Mucosa of gallbladder (tissue), 1 donor: ENCODE results near the gene GXYLT1. TPM values are rescaled to one million over a fixed set of nuclear protein-coding genes. Genes with fewer than 3 reads are reported as not detected.
"Not testable (repeated sequence)": the region's sequence is repeated elsewhere in the genome, so short reads cannot be mapped to it uniquely, and the experiment has no call there.

ENCODE experiments used
- DNase-seq: peaks from one replicate; pipeline ENCODE4 v3.0.0-alpha.2; 2020; ENCODE audit warnings: low spot score
- total RNA-seq: library from RNA; stranded (reverse); gene quantifications from one replicate; pipeline ENCODE4 v1.2.1, GENCODE V29; 2021
- donor health status: DM: no; HTN: no; CAD: no.

The GXYLT1 gene
- total RNA-seq, 1 donor from 2014 or later = 9.6 TPM

- no peak for DNase-seq
Measured at GRCh38 chr12:42145197-42145549, 499 bp upstream of the GXYLT1 start.

GRCh38 chr12:42144158-42144407 is 591 bp downstream of the GXYLT1 start:
- no peak for DNase-seq

- DNase-seq = no peak
Measured at GRCh38 chr12:42143452-42144157, 1.1 kb downstream of the GXYLT1 start.

DNA sequence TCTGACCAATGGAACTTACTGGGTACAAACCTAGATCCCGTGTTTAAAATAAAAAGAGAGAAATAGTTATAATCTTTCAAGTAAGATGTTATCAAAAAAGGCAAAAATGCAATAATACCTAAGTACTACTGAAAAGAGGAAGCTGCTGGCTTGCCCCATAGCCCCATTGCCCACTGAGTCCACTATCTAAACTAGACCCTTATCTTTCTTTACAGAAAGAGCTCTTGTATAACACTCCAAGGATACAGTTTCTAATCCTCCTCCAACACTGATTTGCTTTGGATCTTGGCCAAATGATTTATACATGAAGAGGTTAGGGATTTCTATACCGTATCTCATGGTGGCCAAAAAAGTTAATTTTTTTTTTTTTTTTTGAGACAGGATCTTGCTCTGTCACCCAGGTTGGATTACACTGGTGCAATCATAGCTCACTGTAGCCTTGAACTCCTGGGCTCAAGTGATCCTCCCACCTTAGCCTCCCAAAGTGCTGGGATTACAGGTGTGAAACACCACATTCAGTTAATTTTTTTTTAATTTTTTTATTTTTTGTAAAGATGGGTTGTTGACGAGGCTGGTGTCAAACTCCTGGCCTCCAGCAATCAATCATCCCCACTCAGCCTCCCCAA is 2.6 kb downstream of the GXYLT1 start:
- no peak for DNase-seq

DNA sequence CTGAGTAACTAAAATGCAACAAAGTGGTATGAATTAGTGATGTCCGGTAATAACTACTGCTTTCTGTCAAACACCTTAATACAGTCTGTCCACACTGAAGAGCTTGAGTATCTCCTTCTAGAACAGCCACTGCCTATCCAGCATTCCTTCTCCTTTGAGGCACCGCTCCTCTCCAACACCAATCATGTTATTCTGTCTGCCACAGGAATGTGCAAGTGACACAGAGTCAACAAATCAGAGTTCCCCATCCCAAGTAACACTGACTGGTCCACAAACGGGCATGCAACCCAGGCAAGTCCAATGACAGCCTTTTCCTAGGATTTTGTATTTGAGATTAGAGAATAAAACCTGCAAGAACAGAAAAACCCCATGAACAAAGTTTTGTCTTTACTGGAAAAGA is 3.8 kb downstream of the GXYLT1 start:
- no peak for DNase-seq

DNA sequence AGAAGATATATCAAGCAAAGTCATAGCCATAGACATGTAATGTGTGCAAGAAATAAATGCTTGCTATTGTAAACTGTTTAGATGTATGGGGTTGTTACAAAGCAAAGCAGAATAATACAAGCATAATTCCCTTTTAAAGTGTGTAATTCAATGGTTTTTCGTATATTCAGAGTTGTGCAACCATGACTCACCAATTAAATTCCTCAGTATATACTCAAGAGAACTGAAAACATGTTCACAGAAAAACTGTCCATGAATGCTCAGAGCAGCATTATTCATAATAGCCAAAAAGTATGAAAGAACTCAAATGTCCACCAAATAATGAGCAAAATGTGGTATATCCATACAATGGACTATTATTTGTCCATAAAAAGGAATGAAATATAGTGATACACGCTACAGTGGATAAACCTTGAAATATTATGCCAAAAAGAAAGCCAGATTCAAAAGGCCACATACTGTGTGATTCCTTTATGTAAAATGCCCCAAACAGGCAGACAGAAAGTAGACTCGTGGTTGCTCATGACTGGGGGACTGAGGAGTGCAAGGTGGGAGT is 9.3 kb downstream of the GXYLT1 start:
- no peak for DNase-seq

DNA sequence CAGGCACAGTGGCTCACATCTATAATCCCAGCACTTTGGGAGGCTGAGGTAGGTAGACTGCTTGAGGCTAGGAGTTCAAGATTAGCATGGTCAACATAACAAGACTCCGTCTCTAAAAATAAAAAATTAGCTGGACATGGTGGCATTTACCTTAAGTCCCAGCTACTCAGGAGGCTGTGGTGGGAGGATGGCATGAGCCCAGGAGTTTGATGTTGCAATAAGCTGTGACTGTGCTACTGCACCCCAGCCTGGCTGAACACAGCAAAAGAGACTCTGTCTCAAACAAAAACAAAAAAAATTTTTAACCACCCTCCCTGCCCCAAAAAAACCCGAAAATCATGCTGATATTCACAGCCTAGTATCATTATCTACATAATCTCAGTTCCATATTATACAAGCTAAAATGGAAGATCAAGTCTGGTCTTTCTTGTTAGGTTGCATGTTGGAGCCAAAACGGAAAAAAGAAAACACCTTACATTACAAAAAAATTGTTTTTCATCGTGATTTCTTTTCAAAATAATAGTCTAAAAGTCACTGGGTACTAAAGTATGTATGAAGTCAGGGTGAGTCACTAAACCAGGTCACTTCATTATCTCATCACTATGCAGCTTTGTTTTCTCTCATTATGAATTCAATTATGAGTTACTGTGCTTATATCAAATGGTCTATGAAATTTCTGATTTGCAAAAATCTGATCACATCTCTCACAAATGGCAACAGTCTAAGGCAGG is 13.8 kb downstream of the GXYLT1 start:
- DNase-seq = no peak

DNA sequence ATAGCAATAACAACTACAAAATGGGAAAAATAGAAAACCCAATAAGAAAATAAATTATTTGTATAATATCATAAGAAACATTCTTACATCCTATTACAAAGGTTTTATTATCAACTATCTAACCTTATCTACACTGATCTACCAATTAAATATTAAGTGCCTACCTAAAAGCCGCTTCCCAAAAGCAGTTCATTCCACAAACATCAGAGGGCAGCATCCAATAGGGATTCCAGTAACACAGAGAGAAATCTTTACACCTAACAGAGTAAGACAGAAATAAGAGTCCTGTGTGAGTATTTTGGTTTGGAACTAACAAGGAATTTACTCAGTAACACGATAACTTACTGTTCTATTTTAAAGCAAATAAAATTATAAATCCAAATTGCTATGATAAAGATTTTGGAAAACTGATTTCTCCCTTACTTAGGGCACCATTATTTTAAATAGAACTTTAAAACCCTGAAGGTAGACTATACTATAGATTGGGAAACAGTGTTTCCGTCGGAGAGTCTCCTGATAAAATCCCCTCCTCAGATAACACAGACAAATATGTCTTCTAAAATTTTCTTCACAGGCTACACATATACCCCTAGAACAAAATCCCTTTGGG is 15.0 kb downstream of the GXYLT1 start:
- DNase-seq = peak; percentile 35

DNA sequence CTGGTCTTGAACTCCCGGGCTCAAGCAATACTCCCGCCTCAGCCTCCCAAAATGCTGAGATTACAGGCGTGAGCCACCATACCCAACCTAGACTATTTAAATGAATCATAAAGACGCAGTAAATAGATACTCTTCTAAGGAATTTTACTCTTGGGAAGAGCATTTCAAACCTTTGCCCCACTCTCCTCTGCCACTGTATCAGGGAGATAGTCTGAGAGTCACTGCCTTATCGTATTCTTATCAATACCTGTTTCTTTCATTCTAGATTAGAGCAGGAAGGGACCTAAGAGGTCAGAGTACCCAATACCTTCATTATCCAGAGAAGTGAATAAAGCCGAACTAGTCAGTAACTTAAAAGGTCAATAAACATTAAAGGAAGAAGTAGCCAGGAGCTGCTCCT is 15.8 kb downstream of the GXYLT1 start:
- DNase-seq = no peak

- DNase-seq = no peak
Measured at GRCh38 chr12:42128327-42128726, 16.3 kb downstream of the GXYLT1 start.

GRCh38 chr12:42126963-42127362 is 17.7 kb downstream of the GXYLT1 start:
- DNase-seq = no peak

- DNase-seq = no peak
Measured at GRCh38 chr12:42125388-42125767, 19.3 kb downstream of the GXYLT1 start.

DNA sequence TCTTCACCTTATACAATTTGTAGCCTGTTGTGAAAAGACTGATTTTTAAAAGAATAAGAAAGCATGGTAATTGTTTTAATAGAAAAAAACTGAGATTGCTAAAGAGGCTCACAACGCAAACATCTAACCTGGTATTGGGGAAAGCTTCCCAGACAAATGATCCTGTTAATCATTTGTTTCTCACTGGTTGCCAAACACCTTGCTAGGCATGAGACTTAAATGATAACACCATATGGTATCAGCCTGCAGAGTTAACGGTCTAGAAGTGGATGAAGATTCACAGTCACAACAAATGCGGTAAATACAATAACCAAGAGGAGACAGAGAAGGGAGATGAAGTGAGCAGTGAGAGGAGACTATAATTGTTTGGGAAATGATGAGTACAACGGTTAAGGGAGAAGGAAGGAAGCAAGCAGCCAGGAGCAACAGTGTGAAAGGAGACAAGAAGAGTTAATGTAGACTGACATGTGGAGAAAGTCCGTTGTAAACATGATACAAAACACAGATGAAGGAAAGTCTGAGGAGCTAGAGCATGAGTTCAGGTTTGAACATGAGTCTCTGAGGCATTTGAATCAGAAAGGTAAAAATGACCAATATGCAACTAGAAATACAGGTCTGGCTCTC is 19.8 kb downstream of the GXYLT1 start:
- no peak for DNase-seq

- no peak for DNase-seq
Measured at GRCh38 chr12:42119085-42119633, 25.5 kb downstream of the GXYLT1 start.

GRCh38 chr12:42118136-42118879 is 26.4 kb downstream of the GXYLT1 start:
- DNase-seq = no peak

- no peak for DNase-seq
Measured at GRCh38 chr12:42109031-42109430, 35.6 kb downstream of the GXYLT1 start.

GRCh38 chr12:42106791-42107190 is 37.9 kb downstream of the GXYLT1 start:
- not testable (repeated sequence) for DNase-seq

DNA sequence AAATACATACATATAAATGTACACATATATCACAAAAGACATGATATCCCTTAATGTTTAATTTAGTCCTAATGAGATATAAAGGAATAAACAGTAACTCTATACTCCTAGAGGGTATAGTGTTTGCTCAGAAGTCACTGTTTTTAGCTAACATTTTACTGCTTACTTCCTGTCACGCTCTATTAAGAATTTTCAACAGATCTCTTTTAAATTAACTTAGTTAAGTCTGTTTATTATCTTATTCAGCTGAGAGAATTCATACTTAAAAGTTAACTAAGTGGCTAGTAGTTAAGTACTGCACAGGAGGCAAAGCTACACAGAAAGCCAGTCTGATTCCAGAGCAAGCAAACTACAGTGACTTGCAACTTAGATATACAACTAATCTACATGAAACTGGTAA is 39.9 kb downstream of the GXYLT1 start:
- DNase-seq = no peak

GRCh38 chr12:42104087-42104486 is 40.6 kb downstream of the GXYLT1 start:
- DNase-seq = no peak

DNA sequence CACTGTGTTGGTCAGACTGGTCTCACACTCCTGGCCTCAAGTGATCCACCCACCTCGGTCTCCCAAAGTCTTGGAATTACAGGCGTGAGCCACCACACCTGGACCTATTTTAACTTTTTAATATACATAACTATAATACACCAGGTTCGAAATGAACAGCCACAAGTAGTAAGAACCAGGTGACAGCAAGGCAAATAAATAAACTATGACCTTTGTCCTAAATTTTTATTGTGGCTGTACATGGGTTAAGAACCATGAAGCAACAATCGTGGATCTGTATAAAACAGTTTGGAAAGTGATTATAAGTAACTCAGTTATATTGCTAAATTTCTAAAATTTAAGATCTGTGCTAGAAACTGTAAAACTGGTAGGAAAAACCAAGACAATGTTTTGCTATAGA is 41.5 kb downstream of the GXYLT1 start:
- no peak for DNase-seq

DNA sequence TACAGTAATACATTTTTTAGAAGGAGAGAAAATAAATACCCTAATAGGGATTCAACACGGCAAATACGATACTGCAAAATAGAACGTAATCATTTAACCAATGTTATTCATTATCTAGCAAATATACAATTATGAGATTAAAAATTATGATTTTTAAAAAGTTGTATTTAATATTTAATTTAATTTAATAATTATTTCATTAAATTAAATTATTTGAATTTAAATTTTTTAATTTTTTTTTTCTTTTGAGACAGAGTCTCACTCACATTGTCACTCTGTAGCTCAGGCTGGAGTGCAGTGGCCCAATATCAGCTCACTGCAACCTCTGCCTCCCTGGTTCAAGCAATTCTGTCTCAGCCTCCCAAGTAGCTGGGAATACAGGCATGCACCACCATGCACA is 42.0 kb downstream of the GXYLT1 start:
- no peak for DNase-seq
